Thymus (tissue), 14 donors: ENCODE data around the gene C1orf105. TPM values are rescaled to one million over a fixed set of nuclear protein-coding genes. Genes with fewer than 3 reads are reported as not detected.
"Not testable (repeated sequence)": the region's sequence is repeated elsewhere in the genome, so short reads cannot be mapped to it uniquely, and the experiment has no call there.

Experiments
- DNase-seq, 9 donors: peaks; one replicate each; pipeline ENCODE4 v3.0.0-alpha.2; 2013; ENCODE audit warnings: low spot score in 9 of 9, low read depth in 6 of 9, missing footprints in 1 of 9
- H3K27ac ChIP-seq, 2 donors: one replicate each; pipeline ENCODE4 v1.5.1; 2013; ENCODE audit warnings: control low read depth in 1 of 2, low read depth in 1 of 2, low read length in 1 of 2, mild to moderate bottlenecking in 1 of 2, moderate library complexity in 1 of 2
- H3K27me3 ChIP-seq, 2 donors: one replicate each; pipeline ENCODE4 v1.5.1; 2013; ENCODE audit warnings: low read length in 1 of 2; ENCODE audit not compliant: control insufficient read depth in 2 of 2, insufficient read depth in 1 of 2
- H3K36me3 ChIP-seq, 2 donors: one replicate each; pipeline ENCODE4 v1.5.1; 2013; ENCODE audit warnings: low read length in 1 of 2, mild to moderate bottlenecking in 1 of 2, moderate library complexity in 1 of 2; ENCODE audit not compliant: control insufficient read depth in 2 of 2, insufficient read depth in 2 of 2
- H3K4me1 ChIP-seq, 2 donors: one replicate each; pipeline ENCODE4 v1.5.1; 2013; ENCODE audit warnings: low read length in 2 of 2; ENCODE audit not compliant: control insufficient read depth in 2 of 2, insufficient read depth in 2 of 2
- H3K4me3 ChIP-seq, 2 donors: one replicate each; pipeline ENCODE4 v1.5.1; 2013; ENCODE audit warnings: low read length in 2 of 2, control low read depth in 1 of 2, mild to moderate bottlenecking in 1 of 2
- H3K9me3 ChIP-seq, 2 donors: one replicate each; pipeline ENCODE4 v1.5.1; 2013; ENCODE audit warnings: low read length in 1 of 2, mild to moderate bottlenecking in 1 of 2; ENCODE audit not compliant: control insufficient read depth in 2 of 2, insufficient read depth in 1 of 2
- WGBS: extraction: QIAGEN DNeasy Blood & Tissue Kit; methylation state at CpG from one replicate; pipeline ENCODE4 v1.1.7; 2013; 5-methylcytosine and 5-hydroxymethylcytosine counted together
- long read RNA-seq, 10 donors: transcript quantifications; one replicate each; lab custom pipeline, GENCODE V29; 2026
- polyA plus RNA-seq: library from polyadenylated mRNA; stranded (reverse); fragments of 200-250 nt; gene quantifications from one replicate; pipeline ENCODE4 v1.2.3, GENCODE V29; 2013
- total RNA-seq: library from RNA; stranded (reverse); fragments of 120-200 nt; gene quantifications from one replicate; pipeline ENCODE4 v1.2.4, GENCODE V29; 2013
- donor health status: healthy.

The C1orf105 gene, protein sequence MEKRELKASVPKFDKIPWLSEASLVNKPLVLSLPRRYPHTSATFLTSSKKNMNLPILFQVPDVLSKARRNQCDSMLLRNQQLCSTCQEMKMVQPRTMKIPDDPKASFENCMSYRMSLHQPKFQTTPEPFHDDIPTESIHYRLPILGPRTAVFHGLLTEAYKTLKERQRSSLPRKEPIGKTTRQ
- total RNA-seq (0.28 TPM), polyA plus RNA-seq (0.30 TPM)
- long read RNA-seq, donor 1 = 0 reads
- long read RNA-seq, donor 2, partial matches to known transcripts = 0 of 2 reads
- long read RNA-seq, donor 2, other reads (novel, unspliced or antisense) = 0 of 2 reads
- long read RNA-seq, donor 3 = 0 reads
- long read RNA-seq, donor 4 = 0 reads
- long read RNA-seq, donor 5 = 0 reads
- long read RNA-seq, donor 6 = 0 reads
- long read RNA-seq, donor 7 = 0 reads
- long read RNA-seq, donor 8, partial matches to known transcripts = 0 of 2 reads
- long read RNA-seq, donor 8, other reads (novel, unspliced or antisense) = 0 of 2 reads
- long read RNA-seq, donor 9 = 0 reads
- long read RNA-seq, donor 10 = 0 reads

GRCh38 chr1:172420385-172420784, at the start of gene C1orf105:
Gene C1orf105, plus strand, starts transcription at chr1:172420685. Its CDS starts 201 bp downstream, at chr1:172420886.
- Histone ChIP-seq H3K36me3 (no peaks in the 10 kb centered on the region), H3K27me3 (no peaks in the 10 kb centered on the region), H3K4me1 (peaks cover 0 to 5% of the 10 kb centered on the region in 2 donors), H3K9me3 (no peaks in the 10 kb centered on the region), H3K4me3 (no peak within 1 kb of the TSS), H3K27ac (no peak within 1 kb of the TSS)
- no peak for DNase-seq
- WGBS = 96% methylated on average over 1 of the region's 1 CpG

- H3K27ac ChIP-seq, H3K4me3 ChIP-seq, H3K36me3 ChIP-seq, H3K9me3 ChIP-seq, DNase-seq, H3K4me1 ChIP-seq, H3K27me3 ChIP-seq: not testable (repeated sequence)
- 97% methylated on average over 1 of the region's 3 CpGs for WGBS
Measured at GRCh38 chr1:172371646-172372045, 48.8 kb upstream of the C1orf105 start.

DNA sequence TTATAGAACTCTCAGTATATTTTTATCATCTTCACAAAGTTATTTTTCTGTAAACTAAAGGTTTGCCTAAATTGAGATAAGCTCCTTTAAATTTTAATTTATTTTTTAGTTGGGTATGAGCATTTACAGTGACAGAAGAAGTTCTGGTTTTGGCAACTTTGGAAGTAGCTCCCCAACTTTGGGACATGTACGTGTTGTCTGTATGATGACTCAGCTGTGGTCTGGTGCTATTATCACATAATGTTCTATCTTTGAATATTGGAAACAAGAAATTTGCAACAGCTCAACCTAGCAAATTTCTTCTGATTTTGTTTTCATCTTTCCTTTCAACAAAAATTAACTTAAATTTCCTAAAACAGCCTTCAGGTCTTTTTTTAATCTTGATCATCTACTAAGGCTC, 46.6 kb upstream of the C1orf105 start:
- H3K27ac ChIP-seq = no peak overlapping the region
- WGBS = 60% methylated on average over 1 of the region's 1 CpG
- H3K9me3 ChIP-seq = no peaks in the 10 kb centered on the region
- H3K27me3 ChIP-seq = no peaks in the 10 kb centered on the region
- no peaks in the 10 kb centered on the region for H3K4me1 ChIP-seq
- no peak for DNase-seq
- no peaks in the 10 kb centered on the region for H3K36me3 ChIP-seq
- H3K4me3 ChIP-seq = no peak overlapping the region

DNA sequence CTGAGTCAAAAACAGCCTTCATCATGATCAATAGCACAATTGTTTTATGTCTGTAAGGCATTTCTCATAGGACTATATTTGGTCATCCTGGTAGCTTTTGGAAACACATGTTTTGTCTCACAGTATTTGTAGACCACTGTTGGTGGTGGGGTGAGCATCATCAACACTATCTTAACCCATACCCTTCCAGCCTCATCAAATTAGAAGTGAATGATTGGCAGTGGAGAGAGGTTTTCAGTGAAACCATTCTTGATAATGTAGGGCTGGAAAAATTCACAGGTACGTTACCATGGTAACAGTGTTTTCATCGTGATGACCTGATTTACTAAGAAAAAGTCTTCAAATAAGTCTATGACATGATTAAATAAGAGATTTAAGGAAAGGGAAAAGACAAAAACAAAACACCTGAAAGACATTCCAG, 45.3 kb upstream of the C1orf105 start:
- WGBS = 96% methylated on average over 2 of the region's 2 CpGs
- no peaks in the 10 kb centered on the region for H3K9me3 ChIP-seq
- H3K27me3 ChIP-seq = no peaks in the 10 kb centered on the region
- no peak for DNase-seq
- no peak overlapping the region for H3K27ac ChIP-seq
- no peaks in the 10 kb centered on the region for H3K36me3 ChIP-seq
- no peaks in the 10 kb centered on the region for H3K4me1 ChIP-seq
- H3K4me3 ChIP-seq = no peak overlapping the region

DNA sequence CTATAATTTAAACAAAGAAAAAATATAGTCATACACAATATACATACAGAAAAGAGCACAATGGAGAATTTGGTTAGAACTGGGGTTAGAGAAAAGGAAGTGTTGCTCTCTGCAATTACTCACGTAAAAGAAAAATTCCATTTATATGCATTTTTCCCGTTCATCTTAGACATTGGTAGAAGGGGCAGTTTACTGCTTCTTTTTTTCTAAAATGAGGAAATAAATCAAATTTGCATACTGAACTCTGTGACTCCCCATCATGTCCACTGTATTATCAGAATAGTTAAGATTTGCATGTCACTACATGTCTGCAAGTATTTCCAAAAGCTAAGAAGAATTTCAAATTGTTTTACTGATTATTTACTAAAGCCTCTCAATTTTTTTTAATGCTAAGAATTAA, 44.1 kb upstream of the C1orf105 start:
- Histone ChIP-seq H3K36me3 (no peaks in the 10 kb centered on the region), H3K27me3 (no peaks in the 10 kb centered on the region), H3K4me3 (no peak overlapping the region), H3K9me3 (no peaks in the 10 kb centered on the region), H3K27ac (no peak overlapping the region), H3K4me1 (no peaks in the 10 kb centered on the region)
- no peak for DNase-seq
- 27% methylated on average over 2 of the region's 2 CpGs for WGBS

- no peaks in the 10 kb centered on the region for H3K4me1 ChIP-seq
- H3K36me3 ChIP-seq = no peaks in the 10 kb centered on the region
- H3K9me3 ChIP-seq = no peaks in the 10 kb centered on the region
Measured at GRCh38 chr1:172377565-172377964, 42.9 kb upstream of the C1orf105 start.

DNA sequence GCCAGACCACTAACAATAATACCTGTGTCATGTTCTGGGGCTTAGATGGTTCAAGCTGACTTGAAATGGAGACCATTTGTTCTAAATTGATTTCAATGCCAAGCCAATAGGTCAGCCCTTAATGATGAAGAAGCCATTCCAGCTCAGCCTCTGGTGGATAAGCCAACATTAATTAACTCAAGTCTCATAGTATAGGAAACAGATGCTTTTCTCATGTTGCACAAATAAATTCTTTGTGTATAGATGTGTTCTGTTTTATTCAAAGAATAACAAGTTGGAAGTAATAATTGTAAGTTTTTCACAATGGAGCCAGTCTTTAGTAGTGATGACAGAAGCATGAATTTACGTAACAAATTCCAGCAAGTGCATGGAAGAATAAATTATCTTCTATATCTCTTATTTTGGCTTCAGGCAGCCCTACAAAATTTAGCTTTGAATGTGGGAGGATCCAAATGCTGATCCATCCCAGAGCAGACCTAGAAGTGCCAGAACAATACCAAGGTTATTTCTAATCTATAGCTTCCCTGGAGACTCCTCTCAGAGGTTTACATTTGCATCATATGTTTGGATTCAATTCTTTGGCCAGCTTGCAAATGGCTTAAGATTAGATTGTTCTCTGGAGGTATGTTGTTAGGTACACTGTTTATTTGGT, 42.2 kb upstream of the C1orf105 start:
- H3K36me3 ChIP-seq = no peaks in the 10 kb centered on the region
- no peaks in the 10 kb centered on the region for H3K4me1 ChIP-seq
- WGBS = 99% methylated on average over 1 of the region's 1 CpG
- DNase-seq = no peak
- H3K4me3 ChIP-seq = no peak overlapping the region
- no peaks in the 10 kb centered on the region for H3K27me3 ChIP-seq
- no peaks in the 10 kb centered on the region for H3K9me3 ChIP-seq
- no peak overlapping the region for H3K27ac ChIP-seq

More at GRCh38 chr1:172377565-172377964, 42.9 kb upstream of the C1orf105 start:
- DNase-seq = no peak
- Histone ChIP-seq H3K27ac (no peak overlapping the region), H3K27me3 (no peaks in the 10 kb centered on the region), H3K4me3 (no peak overlapping the region)

DNA sequence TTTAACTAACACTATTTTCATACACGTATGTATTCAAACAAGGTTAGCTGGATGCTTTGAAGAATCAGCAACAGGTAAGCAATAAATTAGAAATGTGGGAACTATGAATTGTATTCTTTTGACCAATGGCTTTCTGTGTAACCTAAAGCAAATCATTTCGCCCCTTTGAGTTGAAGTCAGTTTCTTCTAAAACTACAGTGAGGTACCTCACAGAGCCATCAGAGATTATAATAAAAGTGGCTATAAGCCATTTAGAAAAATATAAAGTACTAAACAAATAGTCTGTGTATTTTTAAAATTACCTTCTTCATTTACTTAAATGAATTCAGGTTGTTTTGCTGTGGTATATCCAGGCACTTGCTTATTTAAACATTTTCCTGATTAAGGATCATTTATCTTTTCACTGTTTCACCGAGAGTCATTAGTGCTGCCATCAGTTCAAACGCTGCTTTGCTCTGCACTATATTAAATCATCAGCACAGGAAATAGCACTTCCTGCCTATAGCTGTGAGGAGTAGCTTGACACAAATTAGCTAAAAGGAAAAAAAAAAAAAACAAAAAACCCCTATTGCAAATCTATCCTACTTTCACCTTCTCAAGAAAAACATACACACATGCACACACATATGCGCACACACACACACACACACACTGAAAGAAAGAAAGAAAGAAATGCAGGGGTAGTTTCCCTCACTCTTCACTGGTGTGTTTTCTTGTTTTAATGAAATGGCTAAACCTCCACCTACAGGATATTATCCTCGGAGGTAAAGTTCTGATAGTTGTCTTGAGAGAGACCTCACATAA, 39.8 kb upstream of the C1orf105 start:
- Histone ChIP-seq H3K4me3 (no peak overlapping the region), H3K27me3 (no peaks in the 10 kb centered on the region), H3K27ac (peak overlapping the region; percentile 59 to 75), H3K4me1 (no peaks in the 10 kb centered on the region), H3K9me3 (no peaks in the 10 kb centered on the region), H3K36me3 (no peaks in the 10 kb centered on the region)
- WGBS = 27% methylated on average over 6 of the region's 6 CpGs
- DNase-seq = peak in 7 of 9 donors; percentile 25 to 74 (median 44)

DNA sequence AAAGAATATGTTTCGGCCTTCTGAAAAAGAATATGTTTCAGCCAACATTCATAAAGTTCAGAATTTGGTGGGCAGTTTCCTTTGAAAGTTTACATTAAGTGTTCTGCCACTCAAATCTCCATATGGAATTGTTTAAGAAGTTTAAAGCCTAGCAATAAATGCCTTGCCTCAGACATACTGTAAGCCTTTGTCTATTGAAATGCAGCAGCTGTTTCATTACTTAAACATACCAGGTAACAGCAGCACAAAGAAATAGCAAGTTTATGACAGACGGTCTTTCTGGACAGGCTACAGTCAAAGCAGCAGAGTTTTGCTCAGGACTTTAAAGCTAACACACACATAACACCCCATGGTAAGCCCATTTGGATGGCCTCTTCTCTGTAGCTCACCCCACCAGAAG, 38.5 kb upstream of the C1orf105 start:
- Histone ChIP-seq H3K4me3 (no peak overlapping the region), H3K9me3 (no peaks in the 10 kb centered on the region), H3K27me3 (no peaks in the 10 kb centered on the region), H3K36me3 (no peaks in the 10 kb centered on the region), H3K4me1 (no peaks in the 10 kb centered on the region), H3K27ac (no peak overlapping the region)
- DNase-seq = no peak
- WGBS = 94% methylated on average over 2 of the region's 2 CpGs
